T-helper 1 cell treated with Interleukin-12 subunit alpha and Interleukin-12 subunit beta and Interleukin-4 antibody, amounts not matched to agents 30 μg/mL and 1 μg/mL, for 36 hours (primary cell): ENCODE results near the gene MAPKAPK3.

ENCODE experiments used
- H3K27ac Mint-ChIP-seq: one replicate; pipeline ENCODE4 v1.8.0; 2021; ENCODE audit warnings: mild to moderate bottlenecking, mixed read lengths
- H3K27me3 Mint-ChIP-seq: one replicate; pipeline ENCODE4 v1.8.0; 2021; ENCODE audit warnings: low read depth, mixed read lengths
- H3K36me3 Mint-ChIP-seq: one replicate; pipeline ENCODE4 v1.8.0; 2021; ENCODE audit warnings: low read depth, mixed read lengths
- H3K4me1 Mint-ChIP-seq: one replicate; pipeline ENCODE4 v1.8.0; 2021; ENCODE audit warnings: low read depth, mixed read lengths
- H3K4me3 Mint-ChIP-seq: one replicate; pipeline ENCODE4 v1.8.0; 2021; ENCODE audit warnings: mild to moderate bottlenecking, moderate library complexity, mixed read lengths
- H3K9me3 Mint-ChIP-seq: one replicate; pipeline ENCODE4 v1.8.0; 2021; ENCODE audit warnings: mixed read lengths

Gene MAPKAPK3

DNA sequence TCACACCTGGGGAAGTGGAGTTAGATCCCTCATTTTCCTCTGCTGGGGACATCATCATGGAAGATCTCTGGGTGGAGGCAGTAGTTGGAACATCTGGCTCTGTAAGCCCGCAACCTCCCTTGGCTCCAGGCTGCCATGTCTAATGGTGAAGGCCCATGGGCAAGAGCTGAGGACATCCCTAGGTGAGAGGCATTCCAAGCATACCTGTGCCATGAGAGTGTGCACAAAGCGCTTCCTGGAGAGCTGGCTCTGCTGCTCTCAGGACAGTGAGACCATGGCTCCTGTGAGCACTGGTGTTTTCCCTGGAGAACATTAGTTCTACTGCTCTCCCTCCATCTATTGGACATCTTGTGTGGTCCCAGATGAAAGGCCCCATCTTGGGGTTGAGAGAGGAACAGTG lies 7.7 kb downstream of the MAPKAPK3 start:
- H3K4me1 Mint-ChIP-seq = peaks cover 69% of the 10 kb centered on the region
- no peaks in the 10 kb centered on the region for H3K27me3 Mint-ChIP-seq
- H3K4me3 Mint-ChIP-seq = peak overlapping the region; percentile 67
- peaks cover 50% of the 10 kb centered on the region for H3K36me3 Mint-ChIP-seq
- peak overlapping the region; percentile 85 for H3K27ac Mint-ChIP-seq
- no peaks in the 10 kb centered on the region for H3K9me3 Mint-ChIP-seq

DNA sequence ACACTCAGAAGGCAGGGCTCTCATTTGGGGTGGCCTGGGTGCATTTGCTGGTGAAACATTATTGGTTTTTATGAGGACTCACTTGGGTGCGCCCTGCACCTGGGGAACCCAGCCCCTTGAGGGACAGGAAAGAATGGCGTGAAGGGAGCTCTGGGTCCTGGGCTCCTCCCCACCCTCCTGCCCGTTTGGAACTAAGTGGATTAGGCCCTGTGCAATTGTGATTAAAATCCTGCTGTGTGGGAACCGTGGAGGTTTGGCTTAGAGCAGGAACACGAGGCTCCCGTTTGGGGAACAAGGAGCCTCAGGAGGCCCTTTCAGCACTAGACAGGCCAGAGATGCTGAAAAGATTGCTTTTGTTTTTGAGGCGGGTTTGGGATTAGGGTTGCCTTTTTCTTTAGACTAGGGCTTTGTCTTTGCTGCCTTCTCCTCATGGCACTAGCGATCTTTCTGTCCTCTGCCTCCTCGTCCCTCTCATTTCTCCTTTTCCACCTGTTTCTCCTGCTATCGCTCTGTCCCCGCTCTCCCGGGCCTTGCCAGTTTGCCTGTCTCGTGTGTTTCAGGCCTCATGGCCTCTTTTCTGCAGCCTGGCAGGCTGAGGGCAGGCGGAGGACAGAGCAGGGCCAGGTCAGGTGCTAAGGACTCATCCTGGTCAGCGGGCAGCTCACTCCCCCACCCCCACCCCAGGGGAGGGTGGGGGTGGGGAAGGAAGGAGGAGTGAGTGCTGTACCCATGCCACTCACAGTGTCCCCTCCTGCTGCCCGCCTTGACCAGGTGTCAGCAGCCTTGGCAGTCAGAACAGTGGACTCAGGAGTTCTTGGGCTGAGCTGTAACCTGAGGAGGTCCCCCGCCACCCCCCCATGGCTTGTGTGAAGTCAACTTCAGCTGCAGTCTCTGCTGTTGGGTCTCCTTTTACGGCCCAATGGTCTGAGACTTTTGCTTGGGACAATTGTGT lies 8.6 kb downstream of the MAPKAPK3 start:
- Mint-ChIP-seq H3K4me1 (peaks cover 68% of the 10 kb centered on the region), H3K9me3 (no peaks in the 10 kb centered on the region), H3K27ac (peak overlapping the region; percentile 85), H3K36me3 (peaks cover 50% of the 10 kb centered on the region), H3K4me3 (peak overlapping the region; percentile 3), H3K27me3 (no peaks in the 10 kb centered on the region)

DNA sequence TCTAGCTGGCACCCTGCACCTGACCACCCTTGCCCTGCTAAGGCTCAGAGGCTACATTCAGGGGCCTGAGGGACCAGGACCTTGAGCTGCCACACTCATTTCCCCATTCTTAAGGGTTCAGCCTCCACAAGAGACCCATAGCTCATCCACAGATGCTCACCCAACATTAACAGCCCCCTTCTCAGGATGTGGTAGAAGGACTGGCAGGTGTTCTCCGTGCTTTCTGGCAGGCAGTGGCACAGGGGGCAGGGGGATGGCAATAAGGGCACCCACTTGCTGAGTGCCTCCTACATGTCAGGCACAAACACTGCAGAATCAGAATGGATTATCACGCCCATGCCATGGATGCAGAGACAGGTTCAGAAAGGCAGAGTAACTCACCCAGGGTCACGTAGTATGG lies 9.4 kb downstream of the MAPKAPK3 start:
- no peaks in the 10 kb centered on the region for H3K9me3 Mint-ChIP-seq
- no peaks in the 10 kb centered on the region for H3K27me3 Mint-ChIP-seq
- H3K27ac Mint-ChIP-seq = no peak overlapping the region
- peaks cover 67% of the 10 kb centered on the region for H3K4me1 Mint-ChIP-seq
- no peak overlapping the region for H3K4me3 Mint-ChIP-seq
- H3K36me3 Mint-ChIP-seq = peaks cover 47% of the 10 kb centered on the region

DNA sequence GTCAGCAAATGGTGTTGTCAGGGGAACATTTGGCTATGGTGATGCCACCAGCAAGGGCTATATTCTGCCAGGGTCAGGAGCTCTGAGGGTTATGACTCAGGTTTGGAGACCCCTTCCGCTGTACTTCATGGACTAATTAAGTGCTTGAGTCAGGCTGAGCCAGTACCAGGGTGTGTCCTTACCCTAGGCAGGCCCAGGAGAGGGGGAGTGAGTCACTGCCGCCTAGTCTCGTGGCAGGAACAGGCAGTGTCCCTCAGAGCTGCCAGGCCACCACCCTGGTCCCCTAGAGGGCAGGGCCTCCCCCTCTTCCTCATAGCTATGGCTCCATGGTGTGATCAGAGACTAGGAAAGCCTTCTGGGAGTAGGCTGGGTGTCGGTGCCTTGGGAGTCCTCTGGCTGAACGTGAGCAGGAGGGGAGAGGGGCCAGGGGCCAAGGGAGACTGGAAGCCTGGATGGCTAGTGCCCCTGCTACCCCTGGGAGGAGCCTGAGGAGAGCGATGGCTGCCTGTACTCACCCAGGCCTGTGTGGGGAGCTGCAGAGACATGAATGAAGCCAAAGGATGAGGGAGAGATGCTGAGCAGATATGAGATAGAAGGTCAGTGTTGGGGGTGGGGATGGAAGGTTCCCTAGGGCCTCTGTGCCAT lies 10.6 kb downstream of the MAPKAPK3 start:
- H3K4me1 Mint-ChIP-seq = peaks cover 71% of the 10 kb centered on the region
- no peaks in the 10 kb centered on the region for H3K27me3 Mint-ChIP-seq
- H3K9me3 Mint-ChIP-seq = no peaks in the 10 kb centered on the region
- peak overlapping the region; percentile 14 for H3K4me3 Mint-ChIP-seq
- H3K27ac Mint-ChIP-seq = peak overlapping the region; percentile 63
- H3K36me3 Mint-ChIP-seq = peaks cover 44% of the 10 kb centered on the region

DNA sequence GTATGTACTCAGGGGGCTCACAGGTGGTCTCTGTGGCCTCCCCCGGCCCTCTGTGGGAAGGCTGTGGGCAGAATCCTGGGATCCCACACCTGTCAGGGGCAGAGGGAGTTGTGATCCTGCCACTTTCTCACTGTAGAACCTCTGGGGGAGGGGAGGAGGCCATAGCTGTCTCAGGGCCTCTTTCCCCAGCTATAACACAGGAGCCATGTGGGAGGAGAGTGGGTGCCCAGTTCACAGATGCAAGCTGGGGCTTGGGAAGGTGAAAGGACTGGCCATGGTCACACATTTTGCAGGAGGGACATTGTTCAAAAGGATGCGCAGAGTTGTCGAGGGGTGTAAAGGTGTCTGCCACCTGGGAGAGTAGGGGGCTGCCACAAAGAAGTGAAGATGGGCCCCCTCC lies 11.7 kb downstream of the MAPKAPK3 start:
- Mint-ChIP-seq H3K27ac (peak overlapping the region; percentile 32), H3K4me3 (no peak overlapping the region), H3K4me1 (peaks cover 72% of the 10 kb centered on the region), H3K9me3 (no peaks in the 10 kb centered on the region), H3K36me3 (peaks cover 37% of the 10 kb centered on the region), H3K27me3 (no peaks in the 10 kb centered on the region)

DNA sequence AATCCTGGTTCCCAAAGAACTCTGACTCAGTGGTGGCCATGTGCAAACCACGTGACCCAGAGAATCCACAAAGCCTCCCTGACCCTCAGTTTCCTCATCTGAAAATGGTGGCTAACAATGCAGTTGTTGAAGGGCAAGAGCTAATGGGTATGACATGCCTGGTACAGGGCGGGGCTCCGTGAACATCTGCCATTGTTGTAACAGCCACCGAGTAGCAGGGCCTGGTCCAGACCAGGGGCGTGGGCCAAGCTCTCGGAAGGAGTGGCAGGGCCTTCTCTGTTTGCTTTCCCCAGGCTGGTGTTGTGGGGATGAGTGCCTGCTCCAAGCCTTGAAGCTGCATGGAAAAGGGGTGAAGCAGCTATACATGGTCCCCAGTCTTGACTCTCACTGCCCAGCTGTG lies 13.4 kb downstream of the MAPKAPK3 start:
- no peaks in the 10 kb centered on the region for H3K27me3 Mint-ChIP-seq
- peaks cover 30% of the 10 kb centered on the region for H3K36me3 Mint-ChIP-seq
- H3K9me3 Mint-ChIP-seq = no peaks in the 10 kb centered on the region
- no peak overlapping the region for H3K27ac Mint-ChIP-seq
- no peak overlapping the region for H3K4me3 Mint-ChIP-seq
- peaks cover 67% of the 10 kb centered on the region for H3K4me1 Mint-ChIP-seq

DNA sequence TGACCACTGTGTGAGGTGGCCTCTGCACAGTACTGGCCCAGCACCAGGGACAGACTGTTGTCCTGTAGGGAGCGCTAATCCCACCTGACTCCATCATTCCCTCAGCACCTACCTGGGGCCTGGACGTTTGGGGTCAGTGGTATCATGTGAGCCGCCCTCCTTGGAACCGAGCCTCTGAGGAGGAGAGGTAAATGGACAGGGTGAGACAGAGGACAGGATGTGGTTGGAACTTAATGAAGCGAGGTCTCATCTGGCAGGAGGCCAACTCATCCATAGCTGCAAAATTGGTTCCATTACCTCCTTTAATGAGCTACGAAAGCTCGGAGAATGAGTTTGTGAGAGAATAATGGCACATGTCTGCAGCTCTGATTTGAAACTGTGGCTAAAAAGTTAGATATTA lies 13.9 kb downstream of the MAPKAPK3 start:
- Mint-ChIP-seq H3K4me3 (no peak overlapping the region), H3K9me3 (no peaks in the 10 kb centered on the region), H3K36me3 (peaks cover 28% of the 10 kb centered on the region), H3K27me3 (no peaks in the 10 kb centered on the region), H3K4me1 (peaks cover 65% of the 10 kb centered on the region), H3K27ac (no peak overlapping the region)

DNA sequence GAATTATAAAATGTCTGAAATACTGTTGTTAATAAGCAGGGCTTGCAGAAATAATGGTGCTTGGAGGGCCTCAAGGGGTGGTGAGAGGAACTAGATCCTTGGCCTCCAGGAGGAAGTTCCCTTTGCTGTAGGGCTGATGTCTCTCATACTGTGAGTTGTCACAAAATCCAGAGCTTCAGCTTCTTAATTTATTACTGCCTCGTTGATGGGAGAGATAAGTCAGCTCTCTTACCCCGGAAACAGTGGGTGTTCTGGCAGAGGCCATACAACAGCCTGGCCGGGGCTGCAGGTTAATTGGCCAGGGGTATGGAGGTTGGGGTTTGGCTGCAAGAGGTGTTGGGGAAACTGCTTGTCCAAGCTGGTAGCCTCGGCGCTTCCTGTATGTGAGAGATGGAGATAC lies 15.5 kb downstream of the MAPKAPK3 start:
- Mint-ChIP-seq H3K4me3 (no peak overlapping the region), H3K27ac (peak overlapping the region; percentile 84), H3K4me1 (peaks cover 67% of the 10 kb centered on the region), H3K36me3 (peaks cover 32% of the 10 kb centered on the region), H3K9me3 (no peaks in the 10 kb centered on the region), H3K27me3 (no peaks in the 10 kb centered on the region)

DNA sequence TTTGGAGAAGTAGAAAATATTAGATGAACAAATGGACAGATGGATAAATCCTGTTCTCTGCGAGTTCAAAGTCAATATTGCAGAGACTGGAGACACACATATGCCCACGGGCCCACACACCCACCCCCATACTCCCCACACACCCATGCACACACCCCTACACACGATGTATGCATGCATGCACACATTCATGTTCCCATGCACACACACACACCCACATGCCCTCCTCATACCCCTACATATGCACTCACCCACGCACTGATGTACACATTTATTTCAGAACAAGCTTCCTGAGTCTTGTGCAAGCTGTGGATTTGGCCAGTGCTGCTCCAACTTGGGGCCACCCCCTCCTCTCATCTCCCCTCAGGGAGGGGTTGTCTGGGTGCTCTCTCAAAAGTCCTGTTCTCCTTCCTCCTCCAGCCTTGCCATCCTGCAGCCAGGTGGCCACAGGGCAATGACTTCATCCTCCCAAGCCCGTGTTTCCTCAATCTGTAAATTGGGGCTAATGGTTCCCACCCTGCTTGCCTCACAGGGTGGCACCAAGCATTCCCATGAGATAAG lies 16.4 kb downstream of the MAPKAPK3 start:
- no peaks in the 10 kb centered on the region for H3K9me3 Mint-ChIP-seq
- peaks cover 33% of the 10 kb centered on the region for H3K36me3 Mint-ChIP-seq
- no peak overlapping the region for H3K4me3 Mint-ChIP-seq
- peak overlapping the region; percentile 65 for H3K27ac Mint-ChIP-seq
- H3K27me3 Mint-ChIP-seq = no peaks in the 10 kb centered on the region
- peaks cover 67% of the 10 kb centered on the region for H3K4me1 Mint-ChIP-seq

DNA sequence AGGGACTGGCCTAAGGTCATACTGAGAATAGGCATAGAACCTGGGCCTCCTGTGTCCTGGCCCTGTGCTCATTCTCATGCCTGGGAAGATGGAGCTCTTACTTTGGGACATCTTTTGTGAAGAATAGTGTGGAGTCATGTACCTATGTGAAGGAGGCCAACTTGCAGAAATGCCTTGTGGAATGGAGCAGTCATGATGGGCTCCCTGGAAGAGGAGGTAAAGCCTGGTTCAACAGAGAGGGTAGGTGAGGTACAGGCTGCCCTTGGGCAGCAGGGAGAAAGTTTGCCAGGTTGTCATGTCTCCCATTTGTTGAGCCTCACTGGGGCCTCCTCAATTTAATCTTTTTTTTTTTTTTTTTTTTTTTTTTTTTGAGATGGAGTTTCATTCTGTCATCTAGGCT lies 18.1 kb downstream of the MAPKAPK3 start:
- Mint-ChIP-seq H3K27me3 (no peaks in the 10 kb centered on the region), H3K4me3 (no peak overlapping the region), H3K27ac (peak overlapping the region; percentile 45), H3K4me1 (peaks cover 62% of the 10 kb centered on the region), H3K36me3 (peaks cover 29% of the 10 kb centered on the region), H3K9me3 (no peaks in the 10 kb centered on the region)

DNA sequence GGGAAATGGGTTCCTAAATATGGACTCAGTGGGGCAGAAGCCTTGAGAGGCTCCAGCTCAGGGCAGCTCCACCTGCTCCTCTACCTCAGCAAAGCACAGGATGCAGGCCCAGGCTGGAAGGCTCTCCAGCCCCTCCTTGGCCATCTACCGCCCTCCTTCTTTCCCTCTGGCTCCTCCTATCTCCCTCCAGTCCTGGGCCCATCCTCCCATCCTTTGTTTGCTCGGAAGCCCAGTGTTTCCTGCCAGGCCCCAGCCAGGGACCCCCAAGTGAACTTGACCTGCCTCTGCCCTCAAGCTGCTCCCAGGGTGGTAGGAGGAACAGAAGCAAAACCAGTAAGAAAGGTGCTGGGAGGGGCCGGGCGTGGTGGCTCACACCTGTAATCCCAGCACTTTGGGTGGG lies 20.1 kb downstream of the MAPKAPK3 start:
- peaks cover 32% of the 10 kb centered on the region for H3K36me3 Mint-ChIP-seq
- peaks cover 49% of the 10 kb centered on the region for H3K4me1 Mint-ChIP-seq
- no peaks in the 10 kb centered on the region for H3K27me3 Mint-ChIP-seq
- no peaks in the 10 kb centered on the region for H3K9me3 Mint-ChIP-seq
- peak overlapping the region; percentile 23 for H3K27ac Mint-ChIP-seq
- no peak overlapping the region for H3K4me3 Mint-ChIP-seq

DNA sequence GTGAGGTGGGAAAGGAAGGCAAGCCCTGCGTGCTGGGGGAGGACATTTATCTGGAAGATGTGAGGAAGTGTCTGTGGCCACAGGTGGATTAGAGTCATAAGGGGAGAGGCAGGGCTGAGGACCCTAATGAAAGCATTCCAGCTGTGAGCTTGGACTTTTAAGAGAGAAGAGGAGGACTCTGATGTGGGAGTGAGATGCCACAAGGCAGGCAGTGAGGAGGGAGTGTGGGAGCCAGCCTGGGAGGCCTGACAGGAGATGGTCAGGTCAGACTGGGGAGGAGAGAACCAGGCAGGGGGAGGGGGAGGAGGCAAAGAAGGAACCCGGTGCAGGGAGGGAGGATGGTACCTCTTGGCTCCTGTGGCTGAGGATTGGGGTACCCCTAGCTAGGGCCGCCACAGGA lies 21.0 kb downstream of the MAPKAPK3 start:
- Mint-ChIP-seq H3K27ac (peak overlapping the region; percentile 71), H3K9me3 (no peaks in the 10 kb centered on the region), H3K4me3 (no peak overlapping the region), H3K36me3 (peaks cover 33% of the 10 kb centered on the region), H3K4me1 (peaks cover 40% of the 10 kb centered on the region), H3K27me3 (no peaks in the 10 kb centered on the region)

DNA sequence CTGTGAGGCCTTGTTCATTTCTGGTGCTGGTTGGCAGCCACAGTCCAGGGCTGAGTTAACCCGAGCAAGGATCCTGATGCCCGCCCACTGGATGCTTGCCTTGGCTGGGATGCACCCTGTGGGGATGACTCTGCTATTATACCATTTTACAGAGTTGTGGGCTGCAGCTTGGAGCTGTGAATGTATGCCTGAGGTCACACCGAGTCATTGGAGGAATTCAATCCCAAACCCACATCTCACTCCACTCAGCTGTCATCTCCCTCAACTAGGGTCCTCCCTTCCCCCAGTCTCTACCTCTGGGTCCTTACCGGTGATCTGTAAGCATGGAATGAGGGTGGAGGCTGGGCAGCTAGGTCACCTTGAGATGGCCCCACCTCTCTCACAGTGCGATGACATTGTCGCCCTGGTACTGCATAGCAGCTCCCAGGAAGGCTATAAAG lies 22.1 kb downstream of the MAPKAPK3 start:
- Mint-ChIP-seq H3K9me3 (no peaks in the 10 kb centered on the region), H3K36me3 (peaks cover 39% of the 10 kb centered on the region), H3K4me1 (peaks cover 29% of the 10 kb centered on the region), H3K4me3 (no peak overlapping the region), H3K27ac (no peak overlapping the region), H3K27me3 (no peaks in the 10 kb centered on the region)

DNA sequence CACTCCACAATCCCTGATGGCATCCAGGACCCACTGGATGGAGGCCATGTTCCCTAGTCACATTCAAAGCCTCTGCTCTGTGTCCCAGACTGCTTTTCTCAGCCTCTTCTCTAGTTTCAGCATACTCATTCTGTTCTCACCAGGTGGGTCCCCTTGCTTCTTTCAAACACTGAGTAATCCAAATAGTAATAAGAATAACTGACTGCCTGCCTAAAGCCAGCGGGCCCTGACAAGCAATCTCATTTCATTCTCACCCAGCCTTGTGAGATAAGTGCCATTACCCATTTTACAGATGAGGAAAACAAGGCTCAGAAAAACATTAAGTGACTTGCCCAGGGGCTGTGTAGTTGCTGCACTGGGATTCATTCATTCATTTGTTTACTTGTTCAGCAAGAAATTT lies 25.4 kb downstream of the MAPKAPK3 start:
- Mint-ChIP-seq H3K4me1 (peaks cover 11% of the 10 kb centered on the region), H3K4me3 (no peak overlapping the region), H3K27ac (peak overlapping the region; percentile 41), H3K9me3 (no peaks in the 10 kb centered on the region), H3K27me3 (no peaks in the 10 kb centered on the region), H3K36me3 (peaks cover 46% of the 10 kb centered on the region)

DNA sequence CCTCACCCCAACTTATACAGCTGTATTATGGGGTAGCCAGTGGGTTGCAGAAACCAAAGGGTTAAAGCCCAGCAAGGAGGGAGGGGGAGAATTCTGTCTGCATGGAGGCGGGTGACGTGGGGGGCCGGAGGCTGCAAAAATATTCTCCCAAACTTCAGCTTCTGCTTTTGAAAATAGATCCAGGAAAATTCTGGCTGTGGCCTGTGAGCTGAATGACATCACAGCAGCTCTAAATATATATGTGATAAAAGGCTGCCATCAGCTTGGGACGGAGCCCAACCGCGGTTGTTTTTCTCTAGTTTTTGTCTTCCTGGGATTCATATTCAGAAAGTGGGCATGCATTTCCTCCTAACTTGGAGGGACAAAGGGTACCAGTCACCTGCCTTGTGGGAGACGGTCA lies 27.6 kb downstream of the MAPKAPK3 start:
- peaks cover 45% of the 10 kb centered on the region for H3K36me3 Mint-ChIP-seq
- no peak overlapping the region for H3K27ac Mint-ChIP-seq
- H3K27me3 Mint-ChIP-seq = no peaks in the 10 kb centered on the region
- peaks cover 2% of the 10 kb centered on the region for H3K4me1 Mint-ChIP-seq
- no peak overlapping the region for H3K4me3 Mint-ChIP-seq
- no peaks in the 10 kb centered on the region for H3K9me3 Mint-ChIP-seq
